Measurements from ENCODE around the gene SPATA31D1.
A peak's percentile ranks its signal among the peaks of the same experiment; 100 is the strongest.

The SPATA31D1 gene

GRCh38 chr9:82024908-82025307, 36.3 kb downstream of the SPATA31D1 start:
- DNase-seq, result no peak

GRCh38 chr9:82031538-82032280, 43.1 kb downstream of the SPATA31D1 start:
- DNase-seq, result peak; percentile 19

- no peak for DNase-seq
These were observed 46.6 kb downstream of the SPATA31D1 start for GRCh38 chr9:82034956-82035731.

- no peak for DNase-seq
These were observed 47.5 kb downstream of the SPATA31D1 start for GRCh38 chr9:82036086-82036485.

GRCh38 chr9:82037126-82037525, 48.6 kb downstream of the SPATA31D1 start:
- DNase-seq, result no peak

- no peak for DNase-seq
These were observed 50.3 kb downstream of the SPATA31D1 start for GRCh38 chr9:82038897-82039296.
